Measurements from ENCODE around the gene RAP1GAP. TPM values are rescaled to one million over a fixed set of nuclear protein-coding genes. Genes with fewer than 3 reads are reported as not detected.

The RAP1GAP gene
- total and polyA plus RNA-seq, 5 donors from 2014 or later = 0.84 TPM; not detected in 4

DNA sequence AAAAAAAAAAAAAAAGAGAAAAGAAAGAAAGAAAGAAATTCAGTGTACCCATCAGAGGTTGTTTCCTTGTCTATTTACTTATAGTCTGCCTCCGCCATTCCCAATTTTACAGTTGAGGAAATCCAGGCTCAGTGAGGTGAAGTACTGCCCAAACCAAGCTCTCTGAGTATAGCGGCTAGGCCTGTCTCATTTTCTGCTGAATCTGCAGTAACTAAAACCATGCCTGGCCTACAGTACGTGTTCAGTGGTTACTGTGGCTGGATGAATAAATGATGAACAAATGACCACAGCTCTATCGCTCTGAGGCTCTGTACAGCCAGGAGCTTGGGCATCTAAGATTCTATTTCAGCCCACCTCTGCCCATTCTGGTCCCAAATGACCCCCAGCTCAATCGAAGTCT, 24.3 kb downstream of the RAP1GAP start:
- ATAC-seq (ENCODE audit: low read depth in 2 of 2) = no peak
- H3K27me3 Mint-ChIP-seq = peaks cover 22% of the 10 kb centered on the region
- Histone ChIP-seq H3K27me3 (ENCODE audit: control insufficient read depth, insufficient read depth, low read length) (no peaks in the 10 kb centered on the region), H3K36me3 (ENCODE audit: control insufficient read depth, insufficient read depth, low read length) (no peaks in the 10 kb centered on the region), H3K27ac (ENCODE audit: insufficient read depth, low read length, poor library complexity, severe bottlenecking) (no peak overlapping the region), H3K9me3 (ENCODE audit: control insufficient read depth in 2 of 2, low read length in 2 of 2) (no peaks in the 10 kb centered on the region), H3K4me1 (ENCODE audit: control insufficient read depth, insufficient read depth, low read length, poor library complexity, severe bottlenecking) (no peaks in the 10 kb centered on the region), H3K4me3 (ENCODE audit: low read depth, low read length) (no peak overlapping the region)
- DNase-seq = no peak
- H3K4me1 Mint-ChIP-seq = no peaks in the 10 kb centered on the region
- peaks cover 0 to 1% (median 0%) of the 10 kb centered on the region in 7 donors for H3K9me3 Mint-ChIP-seq
- no peak overlapping the region for H3K4me3 Mint-ChIP-seq
- no peaks in the 10 kb centered on the region for H3K36me3 Mint-ChIP-seq
- H3K27ac Mint-ChIP-seq = no peak overlapping the region

DNA sequence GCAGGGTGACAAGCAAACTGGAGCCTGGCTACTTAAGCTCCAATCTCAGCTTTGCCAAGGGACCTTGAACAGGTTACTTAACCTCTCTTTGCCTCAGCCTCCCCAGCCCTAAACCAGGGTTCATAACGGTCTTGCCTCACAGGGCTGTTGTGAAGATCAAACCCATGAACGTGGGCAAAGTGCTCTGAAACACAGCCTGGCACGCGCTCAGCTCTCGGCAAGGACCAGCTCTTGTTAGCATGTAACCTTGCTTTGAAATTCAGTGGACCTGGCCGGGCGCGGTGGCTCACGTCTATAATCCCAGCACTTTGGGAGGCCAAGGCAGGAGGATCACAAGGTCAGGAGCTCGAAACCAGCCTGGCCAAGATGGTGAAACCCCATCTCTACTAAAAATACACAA, 24.8 kb downstream of the RAP1GAP start:
- Mint-ChIP-seq H3K9me3 (peaks cover 0 to 1% (median 0%) of the 10 kb centered on the region in 7 donors), H3K36me3 (no peaks in the 10 kb centered on the region), H3K4me1 (no peaks in the 10 kb centered on the region), H3K27ac (no peak overlapping the region), H3K4me3 (no peak overlapping the region), H3K27me3 (peaks cover 22% of the 10 kb centered on the region)
- no peak overlapping the region for H3K4me3 ChIP-seq (ENCODE audit: low read depth, low read length)
- H3K4me1 ChIP-seq (ENCODE audit: control insufficient read depth, insufficient read depth, low read length, poor library complexity, severe bottlenecking) = no peaks in the 10 kb centered on the region
- DNase-seq (no peak), ATAC-seq (ENCODE audit: low read depth in 2 of 2) (no peak)
- no peak overlapping the region for H3K27ac ChIP-seq (ENCODE audit: insufficient read depth, low read length, poor library complexity, severe bottlenecking)
- H3K36me3 ChIP-seq (ENCODE audit: control insufficient read depth, insufficient read depth, low read length) = no peaks in the 10 kb centered on the region
- no peaks in the 10 kb centered on the region for H3K27me3 ChIP-seq (ENCODE audit: control insufficient read depth, insufficient read depth, low read length)
- H3K9me3 ChIP-seq (ENCODE audit: control insufficient read depth in 2 of 2, low read length in 2 of 2) = no peaks in the 10 kb centered on the region

DNA sequence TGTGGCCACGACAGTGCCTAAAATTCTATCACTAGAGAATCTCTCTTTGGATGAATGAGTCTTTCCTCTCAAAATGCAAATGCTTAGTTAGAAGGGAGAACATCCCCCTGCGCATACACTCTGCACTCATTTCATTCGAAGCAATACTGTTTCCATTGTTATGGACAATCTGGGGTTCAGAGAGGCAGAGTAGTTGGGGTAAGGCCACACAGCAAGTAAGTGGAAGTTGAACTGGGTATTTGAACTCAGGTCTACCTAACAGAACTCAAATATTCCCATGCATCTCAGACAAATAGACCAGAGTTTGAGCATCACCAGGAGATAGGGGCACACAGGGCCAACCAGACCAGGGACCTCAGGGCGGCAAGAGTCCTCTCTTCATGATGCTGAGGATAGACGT, 25.5 kb downstream of the RAP1GAP start:
- Histone ChIP-seq H3K27me3 (ENCODE audit: control insufficient read depth, insufficient read depth, low read length) (no peaks in the 10 kb centered on the region), H3K4me3 (ENCODE audit: low read depth, low read length) (no peak overlapping the region), H3K36me3 (ENCODE audit: control insufficient read depth, insufficient read depth, low read length) (no peaks in the 10 kb centered on the region), H3K4me1 (ENCODE audit: control insufficient read depth, insufficient read depth, low read length, poor library complexity, severe bottlenecking) (no peaks in the 10 kb centered on the region), H3K9me3 (ENCODE audit: control insufficient read depth in 2 of 2, low read length in 2 of 2) (no peaks in the 10 kb centered on the region), H3K27ac (ENCODE audit: insufficient read depth, low read length, poor library complexity, severe bottlenecking) (no peak overlapping the region)
- ATAC-seq (ENCODE audit: low read depth in 2 of 2) = no peak
- no peaks in the 10 kb centered on the region for H3K36me3 Mint-ChIP-seq
- no peak overlapping the region for H3K27ac Mint-ChIP-seq
- H3K27me3 Mint-ChIP-seq = peaks cover 17% of the 10 kb centered on the region
- H3K4me3 Mint-ChIP-seq = no peak overlapping the region
- H3K4me1 Mint-ChIP-seq = no peaks in the 10 kb centered on the region
- no peak for DNase-seq
- H3K9me3 Mint-ChIP-seq = peaks cover 0 to 1% (median 0%) of the 10 kb centered on the region in 7 donors

DNA sequence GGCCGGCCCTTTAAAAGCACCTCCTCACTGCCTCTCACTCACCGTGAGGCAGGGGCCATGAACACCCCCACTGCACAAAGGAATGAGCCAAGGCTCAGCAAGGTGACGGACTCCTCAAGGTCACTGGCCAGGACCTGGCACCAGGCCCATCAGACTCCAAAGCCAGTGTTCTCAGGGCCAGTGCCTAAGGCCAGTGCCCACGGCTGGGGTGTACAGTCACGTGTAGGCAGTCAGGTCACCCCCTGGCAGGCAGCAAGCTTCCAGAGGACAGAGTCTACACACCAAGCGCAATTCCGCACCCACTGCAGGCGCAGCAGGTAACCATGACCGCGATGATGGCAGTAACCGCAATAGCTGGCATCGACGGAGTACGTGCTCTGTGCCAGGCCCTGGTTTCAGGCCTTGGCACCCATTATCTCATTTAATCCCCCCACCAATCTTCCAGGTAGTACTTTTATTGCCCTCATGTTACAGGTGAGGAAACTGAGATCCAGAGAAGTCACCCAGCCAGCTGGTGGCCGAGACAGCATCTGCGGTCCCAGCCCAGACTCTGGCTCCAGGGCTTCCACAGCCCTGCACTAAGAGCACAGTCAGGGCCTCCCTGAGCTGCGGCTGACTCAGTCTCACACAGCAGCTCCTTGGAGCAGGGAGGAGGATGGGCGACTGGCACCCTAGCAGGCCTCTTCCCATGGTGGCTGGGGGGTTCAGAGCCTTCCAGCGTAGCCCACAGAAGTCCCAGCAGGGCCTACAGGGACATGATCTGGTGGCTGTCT, 27.0 kb downstream of the RAP1GAP start:
- Mint-ChIP-seq H3K4me3 (no peak overlapping the region), H3K27me3 (peaks cover 17% of the 10 kb centered on the region), H3K9me3 (peaks cover 0 to 1% (median 0%) of the 10 kb centered on the region in 7 donors), H3K4me1 (no peaks in the 10 kb centered on the region), H3K27ac (no peak overlapping the region), H3K36me3 (no peaks in the 10 kb centered on the region)
- H3K4me1 ChIP-seq (ENCODE audit: control insufficient read depth, insufficient read depth, low read length, poor library complexity, severe bottlenecking) = no peaks in the 10 kb centered on the region
- ATAC-seq (ENCODE audit: low read depth in 2 of 2) (no peak), DNase-seq (no peak)
- no peak overlapping the region for H3K27ac ChIP-seq (ENCODE audit: insufficient read depth, low read length, poor library complexity, severe bottlenecking)
- no peaks in the 10 kb centered on the region for H3K27me3 ChIP-seq (ENCODE audit: control insufficient read depth, insufficient read depth, low read length)
- no peaks in the 10 kb centered on the region for H3K36me3 ChIP-seq (ENCODE audit: control insufficient read depth, insufficient read depth, low read length)
- H3K9me3 ChIP-seq (ENCODE audit: control insufficient read depth in 2 of 2, low read length in 2 of 2) = no peaks in the 10 kb centered on the region
- H3K4me3 ChIP-seq (ENCODE audit: low read depth, low read length) = no peak overlapping the region

DNA sequence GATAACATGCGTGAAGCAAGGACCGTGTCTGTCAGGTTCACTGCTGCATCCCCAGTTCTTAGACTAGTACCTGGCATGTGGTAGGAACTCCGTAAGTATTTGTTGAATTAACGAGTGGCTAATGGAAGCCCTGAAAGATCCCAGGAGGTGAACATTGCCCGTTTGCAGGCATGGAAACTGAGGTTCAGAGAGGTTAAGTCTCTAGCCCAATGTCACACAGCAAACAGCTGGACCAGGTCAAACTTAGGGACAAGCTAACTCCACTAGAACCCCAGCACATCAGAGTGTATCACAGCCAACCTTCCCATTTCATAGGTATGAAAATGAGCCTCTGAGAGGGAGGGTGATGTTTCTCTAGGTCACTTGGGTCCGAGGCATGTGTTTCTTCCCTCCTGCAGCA, 27.6 kb downstream of the RAP1GAP start:
- no peaks in the 10 kb centered on the region for H3K9me3 ChIP-seq (ENCODE audit: control insufficient read depth in 2 of 2, low read length in 2 of 2)
- H3K36me3 ChIP-seq (ENCODE audit: control insufficient read depth, insufficient read depth, low read length) = no peaks in the 10 kb centered on the region
- no peak overlapping the region for H3K27ac ChIP-seq (ENCODE audit: insufficient read depth, low read length, poor library complexity, severe bottlenecking)
- no peak overlapping the region for H3K27ac Mint-ChIP-seq
- H3K4me3 Mint-ChIP-seq = no peak overlapping the region
- no peaks in the 10 kb centered on the region for H3K36me3 Mint-ChIP-seq
- H3K27me3 ChIP-seq (ENCODE audit: control insufficient read depth, insufficient read depth, low read length) = no peaks in the 10 kb centered on the region
- H3K4me3 ChIP-seq (ENCODE audit: low read depth, low read length) = no peak overlapping the region
- ATAC-seq (ENCODE audit: low read depth in 2 of 2) (no peak), DNase-seq (no peak)
- H3K9me3 Mint-ChIP-seq = peaks cover 0 to 1% (median 0%) of the 10 kb centered on the region in 7 donors
- H3K4me1 ChIP-seq (ENCODE audit: control insufficient read depth, insufficient read depth, low read length, poor library complexity, severe bottlenecking) = no peaks in the 10 kb centered on the region
- peaks cover 17% of the 10 kb centered on the region for H3K27me3 Mint-ChIP-seq
- H3K4me1 Mint-ChIP-seq = no peaks in the 10 kb centered on the region

DNA sequence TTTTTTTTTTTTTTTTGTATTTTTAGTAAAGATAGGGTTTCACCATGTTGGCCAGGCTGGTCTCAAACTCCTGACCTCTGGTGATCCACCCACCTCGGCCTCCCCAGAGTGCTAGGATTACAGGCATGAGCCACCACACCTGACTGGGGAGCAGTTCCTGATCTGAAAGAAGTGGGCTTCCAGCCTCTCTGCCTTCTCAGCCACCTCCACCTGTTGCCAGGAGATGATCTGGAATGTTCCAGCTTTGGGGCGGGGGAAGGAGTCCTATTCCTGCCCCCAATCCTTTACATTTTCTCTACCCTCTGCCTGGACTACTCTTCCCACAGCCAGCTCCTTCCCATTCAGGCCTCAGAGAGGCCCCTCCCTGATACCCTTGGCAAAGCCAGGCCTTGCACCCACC, 28.1 kb downstream of the RAP1GAP start:
- no peak overlapping the region for H3K27ac Mint-ChIP-seq
- Histone ChIP-seq H3K27ac (ENCODE audit: insufficient read depth, low read length, poor library complexity, severe bottlenecking) (no peak overlapping the region), H3K27me3 (ENCODE audit: control insufficient read depth, insufficient read depth, low read length) (no peaks in the 10 kb centered on the region), H3K4me1 (ENCODE audit: control insufficient read depth, insufficient read depth, low read length, poor library complexity, severe bottlenecking) (no peaks in the 10 kb centered on the region), H3K36me3 (ENCODE audit: control insufficient read depth, insufficient read depth, low read length) (no peaks in the 10 kb centered on the region), H3K4me3 (ENCODE audit: low read depth, low read length) (no peak overlapping the region), H3K9me3 (ENCODE audit: control insufficient read depth in 2 of 2, low read length in 2 of 2) (no peaks in the 10 kb centered on the region)
- H3K9me3 Mint-ChIP-seq = no peaks in the 10 kb centered on the region
- H3K27me3 Mint-ChIP-seq = peaks cover 17% of the 10 kb centered on the region
- DNase-seq (no peak), ATAC-seq (ENCODE audit: low read depth in 2 of 2) (no peak)
- no peak overlapping the region for H3K4me3 Mint-ChIP-seq
- no peaks in the 10 kb centered on the region for H3K36me3 Mint-ChIP-seq
- no peaks in the 10 kb centered on the region for H3K4me1 Mint-ChIP-seq

DNA sequence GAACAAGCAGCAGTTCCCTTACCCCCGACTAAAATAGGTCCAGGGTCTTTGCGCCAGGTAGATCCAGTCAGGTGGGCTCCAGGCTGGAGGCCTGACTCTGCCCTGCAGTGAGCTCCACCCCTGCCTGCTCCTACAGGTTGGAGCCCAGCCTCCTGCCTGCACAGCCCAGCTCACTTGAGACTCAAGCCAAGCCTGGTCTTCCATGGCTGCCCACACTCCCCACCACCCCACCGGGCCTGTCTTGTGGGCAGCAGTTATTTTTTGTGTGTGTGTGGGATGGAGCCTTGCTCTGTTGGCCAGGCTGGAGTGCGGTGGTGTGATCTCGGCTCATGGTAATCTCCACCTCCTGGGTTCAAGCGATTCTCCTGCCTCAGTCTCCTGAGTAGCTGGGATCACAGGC, 28.5 kb downstream of the RAP1GAP start:
- DNase-seq = no peak
- H3K4me1 Mint-ChIP-seq = no peaks in the 10 kb centered on the region

DNA sequence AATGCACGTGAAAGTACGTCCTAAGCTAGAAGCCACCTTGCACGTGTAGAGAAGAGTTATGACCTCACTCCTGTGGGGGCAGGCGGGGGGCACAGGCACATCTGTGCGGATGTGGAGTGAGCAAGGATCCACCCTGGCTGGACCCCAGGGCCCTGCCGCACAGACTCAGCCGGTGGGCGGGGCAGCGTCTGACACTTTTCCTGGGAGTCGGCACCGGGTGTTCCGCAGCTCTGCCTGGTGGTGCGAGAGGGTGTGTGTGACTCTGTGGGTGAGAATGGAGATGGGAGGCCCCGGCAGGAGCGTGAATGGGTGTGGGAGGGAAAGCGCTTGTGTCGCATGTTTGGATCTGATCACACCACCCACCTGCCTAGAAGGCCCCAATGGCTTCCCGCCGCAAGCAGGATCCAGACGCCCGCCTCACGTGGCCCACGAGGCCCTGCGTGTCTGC, 29.5 kb downstream of the RAP1GAP start:
- H3K4me3 Mint-ChIP-seq = no peak overlapping the region
- DNase-seq (no peak), ATAC-seq (ENCODE audit: low read depth in 2 of 2) (no peak)
- no peaks in the 10 kb centered on the region for H3K36me3 ChIP-seq (ENCODE audit: control insufficient read depth, insufficient read depth, low read length)
- no peak overlapping the region for H3K27ac Mint-ChIP-seq
- no peaks in the 10 kb centered on the region for H3K27me3 ChIP-seq (ENCODE audit: control insufficient read depth, insufficient read depth, low read length)
- H3K4me3 ChIP-seq (ENCODE audit: low read depth, low read length) = no peak overlapping the region
- H3K4me1 ChIP-seq (ENCODE audit: control insufficient read depth, insufficient read depth, low read length, poor library complexity, severe bottlenecking) = no peaks in the 10 kb centered on the region
- no peaks in the 10 kb centered on the region for H3K9me3 ChIP-seq (ENCODE audit: control insufficient read depth in 2 of 2, low read length in 2 of 2)
- H3K36me3 Mint-ChIP-seq = no peaks in the 10 kb centered on the region
- H3K4me1 Mint-ChIP-seq = no peaks in the 10 kb centered on the region
- no peaks in the 10 kb centered on the region for H3K9me3 Mint-ChIP-seq
- H3K27ac ChIP-seq (ENCODE audit: insufficient read depth, low read length, poor library complexity, severe bottlenecking) = no peak overlapping the region
- peaks cover 19% of the 10 kb centered on the region for H3K27me3 Mint-ChIP-seq

More for the DNA sequence above, 28.5 kb downstream of the RAP1GAP start:
- Mint-ChIP-seq H3K9me3 (no peaks in the 10 kb centered on the region), H3K27me3 (peaks cover 15% of the 10 kb centered on the region), H3K36me3 (no peaks in the 10 kb centered on the region), H3K4me3 (no peak overlapping the region), H3K27ac (no peak overlapping the region)
- no peaks in the 10 kb centered on the region for H3K36me3 ChIP-seq (ENCODE audit: control insufficient read depth, insufficient read depth, low read length)
- no peak overlapping the region for H3K27ac ChIP-seq (ENCODE audit: insufficient read depth, low read length, poor library complexity, severe bottlenecking)
- H3K27me3 ChIP-seq (ENCODE audit: control insufficient read depth, insufficient read depth, low read length) = no peaks in the 10 kb centered on the region
- no peaks in the 10 kb centered on the region for H3K9me3 ChIP-seq (ENCODE audit: control insufficient read depth in 2 of 2, low read length in 2 of 2)
- ATAC-seq (ENCODE audit: low read depth in 2 of 2) = no peak
- H3K4me3 ChIP-seq (ENCODE audit: low read depth, low read length) = no peak overlapping the region
- H3K4me1 ChIP-seq (ENCODE audit: control insufficient read depth, insufficient read depth, low read length, poor library complexity, severe bottlenecking) = no peaks in the 10 kb centered on the region
